Measurements from ENCODE around the gene ASB3.

Gene ASB3

DNA sequence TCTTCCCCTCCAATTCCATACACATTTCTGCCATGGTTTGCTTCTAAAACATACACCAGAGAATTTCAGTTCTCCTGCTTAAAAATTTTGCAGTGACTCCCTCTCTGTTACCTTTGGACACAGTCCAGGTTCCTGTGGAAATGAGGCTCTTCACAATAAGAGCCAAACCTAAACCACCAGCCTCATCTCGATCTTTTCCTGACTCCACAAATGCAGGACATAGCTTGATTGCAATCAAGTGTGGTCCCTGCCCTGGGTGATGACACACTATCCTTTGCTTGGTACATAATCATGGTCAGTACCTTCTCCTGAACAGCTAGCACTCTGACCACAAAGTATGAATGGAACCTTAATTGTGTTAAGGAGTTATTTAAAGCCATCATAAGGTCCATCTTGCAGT is 154.0 kb downstream of the ASB3 start:
- no peak for DNase-seq
- H3K4me1 Mint-ChIP-seq (ENCODE audit: low read depth), result peaks cover 9% of the 10 kb centered on the region
- no peaks in the 10 kb centered on the region for H3K9me3 Mint-ChIP-seq
- H3K27me3 Mint-ChIP-seq, result no peaks in the 10 kb centered on the region
- H3K27ac Mint-ChIP-seq, result no peak overlapping the region
- H3K36me3 Mint-ChIP-seq (ENCODE audit: low read depth), result no peaks in the 10 kb centered on the region
- H3K4me3 Mint-ChIP-seq, result no peak overlapping the region

DNA sequence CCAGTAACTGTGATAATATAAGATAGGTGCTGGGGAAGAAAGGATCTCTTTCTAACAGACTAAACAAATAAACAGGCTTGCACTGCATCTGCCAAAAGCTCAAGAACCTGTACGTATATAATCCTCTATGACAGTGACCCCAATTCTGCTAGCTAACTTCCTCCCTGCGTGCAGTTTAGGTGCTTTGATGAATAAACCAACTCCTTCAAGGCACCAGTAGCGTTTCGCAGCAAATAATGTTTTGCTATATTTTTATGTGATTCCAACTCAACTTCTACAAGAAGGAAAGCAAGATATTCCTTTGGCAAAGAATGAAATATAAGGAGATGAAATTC is 154.7 kb downstream of the ASB3 start:
- peaks cover 9% of the 10 kb centered on the region for H3K4me1 Mint-ChIP-seq (ENCODE audit: low read depth)
- no peak overlapping the region for H3K4me3 Mint-ChIP-seq
- no peaks in the 10 kb centered on the region for H3K9me3 Mint-ChIP-seq
- no peak overlapping the region for H3K27ac Mint-ChIP-seq
- H3K27me3 Mint-ChIP-seq, result no peaks in the 10 kb centered on the region
- H3K36me3 Mint-ChIP-seq (ENCODE audit: low read depth), result no peaks in the 10 kb centered on the region
- DNase-seq, result no peak

DNA sequence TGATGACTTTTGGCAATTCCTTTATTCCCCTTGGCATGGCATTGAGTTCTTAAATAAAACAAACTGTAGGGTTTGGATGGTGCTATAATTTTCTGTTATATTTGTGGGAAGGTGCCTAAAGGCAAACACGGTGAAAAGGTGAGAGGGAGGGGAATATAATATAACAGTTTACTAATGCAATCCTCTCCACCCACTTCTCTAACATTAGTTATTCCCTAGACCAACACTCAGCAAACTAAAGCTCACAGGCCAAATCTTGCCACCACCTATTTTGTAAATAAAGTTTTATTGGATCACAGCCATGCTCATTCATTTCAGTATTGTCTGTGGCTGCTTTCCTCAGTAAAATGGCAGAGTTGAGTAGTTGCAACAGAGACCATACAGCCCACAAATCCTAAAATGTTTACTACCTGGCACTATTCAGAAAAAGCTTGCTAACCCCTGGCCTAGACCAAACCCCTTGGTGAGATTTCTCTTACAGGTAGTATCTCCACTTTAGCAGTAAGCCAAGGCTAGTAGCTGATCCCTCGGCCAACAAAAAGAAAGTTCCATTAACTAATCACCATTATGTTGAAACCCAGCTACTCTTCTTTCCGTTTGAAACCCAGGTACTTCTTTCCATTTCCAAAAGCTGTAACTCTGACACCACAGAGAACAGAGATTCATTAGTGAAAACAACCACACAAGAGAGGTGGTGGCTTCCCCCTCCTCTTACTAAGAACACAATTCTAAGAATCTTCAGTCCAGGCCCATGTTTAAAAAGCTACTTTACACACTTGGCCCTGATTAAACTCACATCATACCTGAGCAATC is 155.2 kb downstream of the ASB3 start:
- H3K4me1 Mint-ChIP-seq (ENCODE audit: low read depth), result peaks cover 9% of the 10 kb centered on the region
- DNase-seq, result no peak
- H3K27me3 Mint-ChIP-seq, result no peaks in the 10 kb centered on the region
- H3K4me3 Mint-ChIP-seq, result no peak overlapping the region
- no peaks in the 10 kb centered on the region for H3K9me3 Mint-ChIP-seq
- H3K27ac Mint-ChIP-seq, result no peak overlapping the region
- H3K36me3 Mint-ChIP-seq (ENCODE audit: low read depth), result no peaks in the 10 kb centered on the region

DNA sequence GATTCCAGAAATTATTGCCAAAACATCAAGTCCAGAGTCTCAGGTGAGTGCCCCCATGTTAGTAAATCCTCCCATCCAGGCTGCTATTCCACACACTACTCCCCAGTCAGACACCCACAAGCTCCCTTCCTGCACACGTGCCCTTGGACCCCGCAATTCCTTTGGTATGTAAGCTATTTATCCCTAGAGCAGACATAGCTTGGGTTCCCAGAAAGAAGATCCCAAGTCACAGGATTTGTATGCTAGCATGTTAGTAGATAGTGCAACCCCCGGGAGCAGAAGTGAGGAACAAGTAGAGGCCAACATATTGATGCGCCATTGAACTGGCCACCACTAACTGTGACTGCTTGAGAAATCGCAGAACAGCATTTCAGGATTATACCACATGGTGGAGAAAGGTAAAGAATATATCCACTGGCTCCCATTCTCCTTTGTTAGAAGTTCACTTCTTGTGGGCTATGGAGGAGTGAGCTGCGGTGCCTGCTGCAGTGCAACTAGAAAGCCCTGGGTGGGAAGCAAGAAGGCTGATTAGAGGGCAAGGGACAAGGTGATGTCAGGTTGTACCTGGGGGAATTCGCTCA is 156.6 kb downstream of the ASB3 start:
- Mint-ChIP-seq H3K36me3 (ENCODE audit: low read depth) (no peaks in the 10 kb centered on the region), H3K27me3 (no peaks in the 10 kb centered on the region), H3K9me3 (no peaks in the 10 kb centered on the region), H3K4me1 (ENCODE audit: low read depth) (peaks cover 9% of the 10 kb centered on the region), H3K4me3 (no peak overlapping the region), H3K27ac (no peak overlapping the region)
- no peak for DNase-seq

DNA sequence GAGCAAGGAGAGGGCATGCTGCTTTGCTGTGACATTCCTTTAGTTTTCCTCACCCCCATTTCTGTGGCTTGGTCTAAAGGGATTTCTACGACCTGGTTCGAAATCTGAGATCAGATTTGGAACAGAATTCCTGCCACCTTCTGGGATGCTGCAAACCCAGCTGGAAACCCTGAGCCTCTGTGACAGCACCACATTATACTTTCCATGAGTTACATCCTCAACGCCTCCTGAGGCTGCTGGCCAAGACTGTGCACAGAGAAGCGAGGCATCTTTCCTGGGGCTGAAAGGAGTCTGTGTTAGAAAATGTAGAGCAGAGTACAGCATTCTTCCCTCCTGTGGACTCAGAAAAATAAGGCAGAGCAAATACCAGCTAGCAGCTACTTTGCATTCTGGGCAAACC is 157.3 kb downstream of the ASB3 start:
- Mint-ChIP-seq H3K36me3 (ENCODE audit: low read depth) (no peaks in the 10 kb centered on the region), H3K27me3 (no peaks in the 10 kb centered on the region), H3K4me1 (ENCODE audit: low read depth) (peaks cover 9% of the 10 kb centered on the region), H3K4me3 (no peak overlapping the region), H3K9me3 (no peaks in the 10 kb centered on the region), H3K27ac (no peak overlapping the region)
- DNase-seq, result no peak

DNA sequence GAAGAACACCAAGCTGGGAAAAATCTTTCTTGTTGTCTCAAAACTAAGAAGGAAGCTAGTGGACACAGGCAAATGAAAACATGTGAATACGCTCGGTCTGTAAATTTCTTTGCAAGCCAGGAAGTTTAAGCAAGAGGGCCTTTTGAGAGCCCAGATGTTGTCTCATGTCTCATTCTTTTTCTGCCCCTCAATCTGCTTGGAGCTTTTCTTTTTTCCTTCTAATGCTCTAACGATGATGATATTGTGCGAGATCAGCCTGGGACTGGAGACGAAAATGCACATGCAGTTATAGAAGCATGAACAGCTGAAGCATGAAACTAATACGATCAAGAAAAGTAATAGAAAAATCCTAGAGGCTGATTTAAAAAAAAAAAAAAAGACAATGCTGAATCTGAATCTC is 157.8 kb downstream of the ASB3 start:
- DNase-seq, result no peak
- H3K36me3 Mint-ChIP-seq (ENCODE audit: low read depth), result no peaks in the 10 kb centered on the region
- no peaks in the 10 kb centered on the region for H3K27me3 Mint-ChIP-seq
- no peaks in the 10 kb centered on the region for H3K9me3 Mint-ChIP-seq
- H3K27ac Mint-ChIP-seq, result no peak overlapping the region
- H3K4me3 Mint-ChIP-seq, result no peak overlapping the region
- H3K4me1 Mint-ChIP-seq (ENCODE audit: low read depth), result peaks cover 9% of the 10 kb centered on the region

DNA sequence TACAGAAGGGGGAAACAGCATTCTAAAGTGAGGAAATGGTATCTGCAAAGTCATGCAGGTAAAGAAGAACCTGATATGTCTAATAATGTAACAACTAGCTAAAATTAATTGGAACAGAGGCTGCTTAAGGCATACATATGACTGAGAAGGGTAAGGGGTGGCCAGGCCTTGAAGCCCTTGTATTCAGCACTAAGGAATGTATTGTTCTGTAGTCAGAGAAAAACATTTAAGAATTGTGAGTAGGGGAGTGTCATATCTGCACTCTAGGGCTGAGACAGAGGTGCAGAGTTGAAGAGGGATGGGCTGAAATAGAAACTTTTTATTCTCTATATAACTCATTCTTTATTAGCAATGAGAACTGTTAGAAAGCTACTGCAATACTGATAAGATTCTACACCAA is 164.6 kb downstream of the ASB3 start:
- no peaks in the 10 kb centered on the region for H3K36me3 Mint-ChIP-seq (ENCODE audit: low read depth)
- no peaks in the 10 kb centered on the region for H3K4me1 Mint-ChIP-seq (ENCODE audit: low read depth)
- no peaks in the 10 kb centered on the region for H3K9me3 Mint-ChIP-seq
- no peak overlapping the region for H3K27ac Mint-ChIP-seq
- no peaks in the 10 kb centered on the region for H3K27me3 Mint-ChIP-seq
- DNase-seq, result no peak
- H3K4me3 Mint-ChIP-seq, result no peak overlapping the region

DNA sequence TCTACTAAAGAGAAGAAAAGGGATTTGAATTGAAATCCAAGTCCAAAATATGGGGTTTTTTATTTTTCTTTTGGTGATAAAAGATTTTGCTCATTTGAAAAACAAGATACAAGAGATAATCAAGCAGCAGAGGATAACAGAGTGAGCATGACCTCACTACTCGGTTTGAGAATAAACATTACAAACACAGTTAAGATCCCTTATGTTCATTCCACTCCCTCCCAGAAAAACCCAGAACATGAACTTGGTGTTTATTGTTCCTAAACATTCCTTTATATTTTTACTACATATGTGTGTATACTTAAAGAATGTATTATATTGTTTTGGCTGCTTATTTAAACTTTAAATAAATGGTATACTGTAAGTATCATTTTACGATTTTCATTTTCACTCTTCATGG is 165.8 kb downstream of the ASB3 start:
- DNase-seq, result no peak
- H3K4me3 Mint-ChIP-seq, result no peak overlapping the region
- H3K36me3 Mint-ChIP-seq (ENCODE audit: low read depth), result no peaks in the 10 kb centered on the region
- no peak overlapping the region for H3K27ac Mint-ChIP-seq
- H3K9me3 Mint-ChIP-seq, result no peaks in the 10 kb centered on the region
- no peaks in the 10 kb centered on the region for H3K4me1 Mint-ChIP-seq (ENCODE audit: low read depth)
- H3K27me3 Mint-ChIP-seq, result no peaks in the 10 kb centered on the region
